ENCODE measurements around the gene SPCS2.
"Not testable (repeated sequence)": the region's sequence is repeated elsewhere in the genome, so short reads cannot be mapped to it uniquely, and the experiment has no call there.

The SPCS2 gene

GRCh38 chr11:74954199-74954598 is 5.1 kb downstream of the SPCS2 start:
- H3K27ac Mint-ChIP-seq (ENCODE audit: low read depth), result no peak overlapping the region
- ATAC-seq (replicated peaks; ENCODE audit: extremely low read depth, poor library complexity, severe bottlenecking), result no peak
- H3K4me3 Mint-ChIP-seq, result no peak overlapping the region
- H3K9me3 Mint-ChIP-seq, result no peaks in the 10 kb centered on the region
- DNase-seq (ENCODE audit: low spot score in 2 of 2), result no peak
- H3K36me3 Mint-ChIP-seq (ENCODE audit: insufficient read depth), result peaks cover 14% of the 10 kb centered on the region
- H3K4me1 Mint-ChIP-seq, result peaks cover 90% of the 10 kb centered on the region
- no peaks in the 10 kb centered on the region for H3K27me3 Mint-ChIP-seq

GRCh38 chr11:74956397-74957015 is 7.4 kb downstream of the SPCS2 start:
- Mint-ChIP-seq H3K27me3 (no peaks in the 10 kb centered on the region), H3K27ac (ENCODE audit: low read depth) (peak overlapping the region; percentile 71), H3K9me3 (no peaks in the 10 kb centered on the region), H3K4me3 (no peak overlapping the region), H3K36me3 (ENCODE audit: insufficient read depth) (peaks cover 18% of the 10 kb centered on the region), H3K4me1 (peaks cover 81% of the 10 kb centered on the region)
- no peak for DNase-seq (ENCODE audit: low spot score in 2 of 2)
- no peak for ATAC-seq (replicated peaks; ENCODE audit: extremely low read depth, poor library complexity, severe bottlenecking)

- H3K36me3 Mint-ChIP-seq (ENCODE audit: insufficient read depth), result peaks cover 20% of the 10 kb centered on the region
- no peaks in the 10 kb centered on the region for H3K27me3 Mint-ChIP-seq
- DNase-seq (ENCODE audit: low spot score in 2 of 2) (no peak), ATAC-seq (replicated peaks; ENCODE audit: extremely low read depth, poor library complexity, severe bottlenecking) (no peak)
- H3K4me1 Mint-ChIP-seq, result peaks cover 84% of the 10 kb centered on the region
- no peaks in the 10 kb centered on the region for H3K9me3 Mint-ChIP-seq
- no peak overlapping the region for H3K4me3 Mint-ChIP-seq
- H3K27ac Mint-ChIP-seq (ENCODE audit: low read depth), result no peak overlapping the region
Measured at GRCh38 chr11:74957937-74958629, 9.0 kb downstream of the SPCS2 start.

- not testable (repeated sequence) for H3K9me3 Mint-ChIP-seq; H3K27me3 Mint-ChIP-seq; DNase-seq (ENCODE audit: low spot score in 2 of 2); ATAC-seq (replicated peaks; ENCODE audit: extremely low read depth, poor library complexity, severe bottlenecking); H3K4me3 Mint-ChIP-seq
- H3K4me1 Mint-ChIP-seq, result peaks cover 79% of the 10 kb centered on the region
- peak overlapping the region; percentile 11 for H3K27ac Mint-ChIP-seq (ENCODE audit: low read depth)
- H3K36me3 Mint-ChIP-seq (ENCODE audit: insufficient read depth), result peaks cover 31% of the 10 kb centered on the region
Measured at GRCh38 chr11:74960128-74960527, 11.1 kb downstream of the SPCS2 start.

- H3K4me1 Mint-ChIP-seq, result peaks cover 27% of the 10 kb centered on the region
- H3K27me3 Mint-ChIP-seq, result no peaks in the 10 kb centered on the region
- ATAC-seq (replicated peaks; ENCODE audit: extremely low read depth, poor library complexity, severe bottlenecking) (no peak), DNase-seq (ENCODE audit: low spot score in 2 of 2) (no peak)
- peaks cover 42% of the 10 kb centered on the region for H3K36me3 Mint-ChIP-seq (ENCODE audit: insufficient read depth)
- no peak overlapping the region for H3K4me3 Mint-ChIP-seq
- no peak overlapping the region for H3K27ac Mint-ChIP-seq (ENCODE audit: low read depth)
- no peaks in the 10 kb centered on the region for H3K9me3 Mint-ChIP-seq
Measured at GRCh38 chr11:74966651-74967050, 17.6 kb downstream of the SPCS2 start.

GRCh38 chr11:74970852-74971395 is 21.9 kb downstream of the SPCS2 start:
- Mint-ChIP-seq H3K9me3 (no peaks in the 10 kb centered on the region), H3K27ac (ENCODE audit: low read depth) (no peak overlapping the region), H3K27me3 (no peaks in the 10 kb centered on the region), H3K36me3 (ENCODE audit: insufficient read depth) (peaks cover 43% of the 10 kb centered on the region), H3K4me3 (no peak overlapping the region), H3K4me1 (peaks cover 10% of the 10 kb centered on the region)
- DNase-seq (ENCODE audit: low spot score in 2 of 2) (no peak), ATAC-seq (replicated peaks; ENCODE audit: extremely low read depth, poor library complexity, severe bottlenecking) (no peak)

GRCh38 chr11:74971424-74971823 is 22.4 kb downstream of the SPCS2 start:
- Mint-ChIP-seq H3K27me3 (no peaks in the 10 kb centered on the region), H3K4me3 (no peak overlapping the region), H3K27ac (ENCODE audit: low read depth) (no peak overlapping the region), H3K9me3 (no peaks in the 10 kb centered on the region), H3K4me1 (peaks cover 10% of the 10 kb centered on the region), H3K36me3 (ENCODE audit: insufficient read depth) (peaks cover 43% of the 10 kb centered on the region)
- DNase-seq (ENCODE audit: low spot score in 2 of 2) (no peak), ATAC-seq (replicated peaks; ENCODE audit: extremely low read depth, poor library complexity, severe bottlenecking) (no peak)

GRCh38 chr11:74978041-74978440 is 29.0 kb downstream of the SPCS2 start:
- Mint-ChIP-seq H3K4me1 (peaks cover 10% of the 10 kb centered on the region), H3K27me3 (no peaks in the 10 kb centered on the region), H3K27ac (ENCODE audit: low read depth) (no peak overlapping the region), H3K36me3 (ENCODE audit: insufficient read depth) (peaks cover 37% of the 10 kb centered on the region), H3K4me3 (no peak overlapping the region), H3K9me3 (no peaks in the 10 kb centered on the region)
- no peak for ATAC-seq (replicated peaks; ENCODE audit: extremely low read depth, poor library complexity, severe bottlenecking)
- no peak for DNase-seq (ENCODE audit: low spot score in 2 of 2)

GRCh38 chr11:74980634-74981033 is 31.6 kb downstream of the SPCS2 start:
- H3K36me3 Mint-ChIP-seq (ENCODE audit: insufficient read depth), result peaks cover 21% of the 10 kb centered on the region
- ATAC-seq (replicated peaks; ENCODE audit: extremely low read depth, poor library complexity, severe bottlenecking) (no peak), DNase-seq (ENCODE audit: low spot score in 2 of 2) (no peak)
- H3K27me3 Mint-ChIP-seq, result no peaks in the 10 kb centered on the region
- H3K9me3 Mint-ChIP-seq, result no peaks in the 10 kb centered on the region
- no peaks in the 10 kb centered on the region for H3K4me1 Mint-ChIP-seq
- no peak overlapping the region for H3K4me3 Mint-ChIP-seq
- no peak overlapping the region for H3K27ac Mint-ChIP-seq (ENCODE audit: low read depth)

GRCh38 chr11:74981888-74982287 is 32.8 kb downstream of the SPCS2 start:
- Mint-ChIP-seq H3K27me3 (no peaks in the 10 kb centered on the region), H3K27ac (ENCODE audit: low read depth) (peak overlapping the region; percentile 22), H3K4me3 (no peak overlapping the region), H3K9me3 (no peaks in the 10 kb centered on the region), H3K36me3 (ENCODE audit: insufficient read depth) (peaks cover 14% of the 10 kb centered on the region), H3K4me1 (no peaks in the 10 kb centered on the region)
- ATAC-seq (replicated peaks; ENCODE audit: extremely low read depth, poor library complexity, severe bottlenecking) (no peak), DNase-seq (ENCODE audit: low spot score in 2 of 2) (no peak)

GRCh38 chr11:74984070-74984469 is 35.0 kb downstream of the SPCS2 start:
- H3K4me1 Mint-ChIP-seq, result no peaks in the 10 kb centered on the region
- DNase-seq (ENCODE audit: low spot score in 2 of 2), result no peak
- H3K27me3 Mint-ChIP-seq, result no peaks in the 10 kb centered on the region
- no peak for ATAC-seq (replicated peaks; ENCODE audit: extremely low read depth, poor library complexity, severe bottlenecking)
- no peak overlapping the region for H3K4me3 Mint-ChIP-seq
- no peak overlapping the region for H3K27ac Mint-ChIP-seq (ENCODE audit: low read depth)
- H3K9me3 Mint-ChIP-seq, result no peaks in the 10 kb centered on the region
- peaks cover 11% of the 10 kb centered on the region for H3K36me3 Mint-ChIP-seq (ENCODE audit: insufficient read depth)

GRCh38 chr11:74984730-74985129 is 35.7 kb downstream of the SPCS2 start:
- peaks cover 8% of the 10 kb centered on the region for H3K36me3 Mint-ChIP-seq (ENCODE audit: insufficient read depth)
- H3K4me1 Mint-ChIP-seq, result peaks cover 6% of the 10 kb centered on the region
- no peak for ATAC-seq (replicated peaks; ENCODE audit: extremely low read depth, poor library complexity, severe bottlenecking)
- H3K27me3 Mint-ChIP-seq, result no peaks in the 10 kb centered on the region
- DNase-seq (ENCODE audit: low spot score in 2 of 2), result no peak
- no peak overlapping the region for H3K27ac Mint-ChIP-seq (ENCODE audit: low read depth)
- H3K9me3 Mint-ChIP-seq, result no peaks in the 10 kb centered on the region
- H3K4me3 Mint-ChIP-seq, result no peak overlapping the region
